ENCODE data around the gene ARMCX2. TPM values are rescaled to one million over a fixed set of nuclear protein-coding genes. Genes with fewer than 3 reads are reported as not detected.

ARMCX2 gene
- total RNA-seq, 1 experiment from 2014 or later: 4.4 TPM

DNA sequence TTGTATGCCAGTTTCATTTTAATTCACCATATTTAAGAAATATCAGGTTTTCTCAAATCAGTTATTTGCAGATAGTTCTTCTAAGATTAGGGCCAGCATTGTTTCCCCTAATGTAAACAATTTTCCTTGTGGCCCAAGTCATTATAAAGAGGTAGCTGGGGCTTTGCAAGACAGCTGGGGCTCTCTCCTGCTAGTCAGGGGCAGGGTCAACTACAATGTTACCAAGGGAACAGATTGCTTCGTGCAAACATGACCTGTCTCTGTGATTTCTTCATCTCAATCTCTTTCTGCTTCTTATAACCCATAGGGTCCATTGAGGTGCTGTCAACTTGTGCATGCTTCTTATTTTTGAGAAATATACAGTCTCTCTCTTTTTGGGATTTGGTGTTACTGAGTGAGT, 53.9 kb downstream of the ARMCX2 start:
- Histone ChIP-seq H3K4me2 (no peak overlapping the region), H3K9me3 (ENCODE audit: insufficient read depth, low read depth) (no peaks in the 10 kb centered on the region), H3F3A (ENCODE audit: insufficient read depth, low read depth) (no peaks in the 10 kb centered on the region), H3K36me3 (ENCODE audit: low read depth) (no peaks in the 10 kb centered on the region), H3K79me2 (ENCODE audit: low read depth) (no peaks in the 10 kb centered on the region), H4K20me1 (ENCODE audit: insufficient read depth) (no peaks in the 10 kb centered on the region), H3K27me3 (ENCODE audit: insufficient read depth, low read depth) (no peaks in the 10 kb centered on the region), H3K27ac (no peak overlapping the region), H2AFZ (no peak overlapping the region), H3K4me1 (replicated peaks; ENCODE audit: insufficient read depth) (no peaks in the 10 kb centered on the region), H3K9me2 (ENCODE audit: insufficient read depth) (no peaks in the 10 kb centered on the region), H3K4me3 (no peak overlapping the region)
- no TSS peak for BruUV-seq (replicated peaks)
- no peak for DNase-seq
- TF ChIP-seq, protein P1, sequence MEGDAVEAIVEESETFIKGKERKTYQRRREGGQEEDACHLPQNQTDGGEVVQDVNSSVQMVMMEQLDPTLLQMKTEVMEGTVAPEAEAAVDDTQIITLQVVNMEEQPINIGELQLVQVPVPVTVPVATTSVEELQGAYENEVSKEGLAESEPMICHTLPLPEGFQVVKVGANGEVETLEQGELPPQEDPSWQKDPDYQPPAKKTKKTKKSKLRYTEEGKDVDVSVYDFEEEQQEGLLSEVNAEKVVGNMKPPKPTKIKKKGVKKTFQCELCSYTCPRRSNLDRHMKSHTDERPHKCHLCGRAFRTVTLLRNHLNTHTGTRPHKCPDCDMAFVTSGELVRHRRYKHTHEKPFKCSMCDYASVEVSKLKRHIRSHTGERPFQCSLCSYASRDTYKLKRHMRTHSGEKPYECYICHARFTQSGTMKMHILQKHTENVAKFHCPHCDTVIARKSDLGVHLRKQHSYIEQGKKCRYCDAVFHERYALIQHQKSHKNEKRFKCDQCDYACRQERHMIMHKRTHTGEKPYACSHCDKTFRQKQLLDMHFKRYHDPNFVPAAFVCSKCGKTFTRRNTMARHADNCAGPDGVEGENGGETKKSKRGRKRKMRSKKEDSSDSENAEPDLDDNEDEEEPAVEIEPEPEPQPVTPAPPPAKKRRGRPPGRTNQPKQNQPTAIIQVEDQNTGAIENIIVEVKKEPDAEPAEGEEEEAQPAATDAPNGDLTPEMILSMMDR (conservative IDR thresholded peaks at IDR 0.05): no peak
- no peak for TF ChIP-seq EZH2 (IDR thresholded peaks at IDR 0.05; ENCODE audit: low read depth)
- intact Hi-C loops (cut with micrococcal nuclease; ENCODE audit: unreplicated experiment): no loop called here
- ChIA-PET POLR2A (ENCODE audit: unreplicated experiment) (no interaction called here), CTCF (no interaction called here)

Other genes with a start within 250 kb of the ARMCX2 start
- gene ARMCX4, start 174.4 kb downstream of the ARMCX2 start, total RNA-seq (2021): 4.8 and 6.5 TPM in 2 replicates
- gene ARMCX1, start 109.3 kb downstream of the ARMCX2 start, total RNA-seq (2021): 0.15 TPM in 1 of 2 replicates, not detected in the other
- 48.2 and 65.5 TPM in 2 replicates for gene ARMCX6, start 41.9 kb downstream of the ARMCX2 start, total RNA-seq (2021)
- 25.6 and 29.6 TPM in 2 replicates for gene ARMCX3, start 36.7 kb downstream of the ARMCX2 start, total RNA-seq (2021)

Measured in PC-9 (cell line).